OCI-LY1 (cell line): Measurements from ENCODE around the gene FNBP1.

Experiments used
- CTCF ChIP-seq: fragments of 200-600 bp; sonication (generic), shearing (Covaris generic); IDR thresholded peaks from 2 replicates; pipeline ENCODE4 v1.5.1; 2017; ENCODE audit warnings: mild to moderate bottlenecking, antibody characterized with exemption, low read length, moderate library complexity, mixed read lengths
- EZH2 ChIP-seq: fragments of 200-600 bp; sonication (generic), shearing (Covaris generic); IDR thresholded peaks from 2 replicates; pipeline ENCODE4 v1.8.0; 2017; ENCODE audit warnings: borderline replicate concordance, mixed run types, mild to moderate bottlenecking, antibody characterized with exemption, low read length, moderate library complexity, mixed read lengths

DNA sequence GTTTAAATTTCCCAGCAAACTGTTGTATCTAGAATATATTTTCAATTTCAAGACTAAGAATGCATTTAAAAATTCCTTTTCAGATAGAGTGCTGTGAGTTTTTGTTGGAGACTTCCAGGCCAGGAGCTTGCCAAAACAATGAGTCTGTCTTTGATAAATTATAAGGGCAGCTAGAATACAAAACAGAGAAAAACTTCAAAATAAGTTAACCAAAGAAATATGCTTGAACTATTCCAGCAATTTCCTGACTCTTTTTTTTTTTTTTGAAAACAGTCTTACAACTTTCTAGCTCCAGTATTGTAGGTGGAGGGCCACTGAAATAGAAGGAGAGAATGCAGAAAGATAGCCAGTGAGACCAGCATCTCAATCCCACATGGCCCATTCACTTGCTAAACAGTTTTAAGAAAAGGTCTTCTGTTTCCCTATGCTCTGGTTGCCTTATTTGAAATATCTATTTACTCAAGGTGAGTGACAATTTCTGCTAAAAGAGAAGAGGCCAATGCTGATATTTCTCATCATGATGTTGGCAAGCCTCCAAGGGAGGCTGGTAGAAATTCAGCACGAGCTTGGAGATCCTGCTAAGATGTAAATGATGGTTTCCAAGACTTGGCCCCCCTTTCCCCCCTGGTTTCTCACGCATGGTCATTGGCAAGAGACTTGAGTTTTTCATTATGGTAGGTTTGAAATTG is 104.6 kb downstream of the FNBP1 start:
- TF ChIP-seq CTCF (no peak), EZH2 (no peak)
